Limb (tissue), 2 donors: ENCODE results near the gene TGDS.
"Not testable (repeated sequence)": the region's sequence is repeated elsewhere in the genome, so short reads cannot be mapped to it uniquely, and the experiment has no call there.

Source experiments
- DNase-seq, 2 donors: peaks; one replicate each; pipeline ENCODE4 v3.0.0-alpha.2; 2016; ENCODE audit errors: extremely low spot score in 2 of 2

TGDS gene

GRCh38 chr13:94553766-94554165 is 42.2 kb downstream of the TGDS start:
- no peak for DNase-seq

GRCh38 chr13:94552095-94552494 is 43.9 kb downstream of the TGDS start:
- no peak for DNase-seq

- peak in 1 of 2 donors; percentile 18 for DNase-seq
Measured at GRCh38 chr13:94550062-94550738, 45.8 kb downstream of the TGDS start.

- DNase-seq = peak; percentile 90 to 92
Measured at GRCh38 chr13:94549232-94550061, 46.5 kb downstream of the TGDS start.

- DNase-seq = no peak
Measured at GRCh38 chr13:94548821-94549231, 47.1 kb downstream of the TGDS start.

- DNase-seq = peak in 1 of 2 donors; percentile 33
Measured at GRCh38 chr13:94548382-94548781, 47.6 kb downstream of the TGDS start.

- no peak for DNase-seq
Measured at GRCh38 chr13:94546061-94546839, 49.7 kb downstream of the TGDS start.

- DNase-seq = no peak
Measured at GRCh38 chr13:94544922-94545321, 51.0 kb downstream of the TGDS start.

- no peak for DNase-seq
Measured at GRCh38 chr13:94542917-94543316, 53.0 kb downstream of the TGDS start.

- DNase-seq = no peak
Measured at GRCh38 chr13:94537740-94538630, 58.0 kb downstream of the TGDS start.

- DNase-seq = no peak
Measured at GRCh38 chr13:94535775-94536174, 60.2 kb downstream of the TGDS start.

- no peak for DNase-seq
Measured at GRCh38 chr13:94535231-94535630, 60.7 kb downstream of the TGDS start.

GRCh38 chr13:94534166-94534565 is 61.8 kb downstream of the TGDS start:
- DNase-seq = no peak

GRCh38 chr13:94532278-94532677 is 63.7 kb downstream of the TGDS start:
- DNase-seq = not testable (repeated sequence)

- not testable (repeated sequence) for DNase-seq
Measured at GRCh38 chr13:94526956-94527355, 69.0 kb downstream of the TGDS start.

- DNase-seq = no peak
Measured at GRCh38 chr13:94525781-94526180, 70.2 kb downstream of the TGDS start.

GRCh38 chr13:94524407-94524806 is 71.5 kb downstream of the TGDS start:
- DNase-seq = no peak
